MCF 10A (cell line): ENCODE measurements around the gene FGFR2. TPM values are rescaled to one million over a fixed set of nuclear protein-coding genes. Genes with fewer than 3 reads are reported as not detected.

Experiments used
- BruUV-seq: library from RNA; stranded (reverse); fragments of 400-500 nt; replicated peaks from 2 replicates; lab custom pipeline; 2021; lab: Mats Ljungman, UMichigan
- CTCF ChIA-PET: fragments of 300-600 bp; sonication (Branson Sonifier 250); formaldehyde crosslinking; extraction: SDS; loops from one replicate; lab custom pipeline; 2021; ENCODE audit warnings: antibody characterized with exemption, inconsistent platforms; lab: Yijun Ruan, JAX
- POLR2A ChIA-PET: fragments of 300-600, 350-650 bp; sonication (Branson Sonifier 250); formaldehyde crosslinking; extraction: SDS; loops from one replicate; lab custom pipeline; 2020; ENCODE audit warnings: antibody characterized with exemption, inconsistent platforms; lab: Yijun Ruan, JAX
- DNase-seq: peaks from one replicate; pipeline ENCODE4 v3.0.0-alpha.2; 2018; ENCODE audit not compliant: unreplicated experiment
- H3K27ac Mint-ChIP-seq: one replicate; pipeline ENCODE4 v1.8.0; 2022; ENCODE audit warnings: mild to moderate bottlenecking, low read depth, mixed read lengths; ENCODE audit not compliant: unreplicated experiment
- H3K27me3 Mint-ChIP-seq: one replicate; pipeline ENCODE4 v1.8.0; 2022; ENCODE audit warnings: mixed read lengths; ENCODE audit not compliant: insufficient read depth, unreplicated experiment
- H3K36me3 Mint-ChIP-seq: one replicate; pipeline ENCODE4 v1.8.0; 2022; ENCODE audit warnings: mild to moderate bottlenecking, moderate library complexity, mixed read lengths; ENCODE audit not compliant: insufficient read depth, unreplicated experiment
- H3K4me1 Mint-ChIP-seq: one replicate; pipeline ENCODE4 v1.8.0; 2022; ENCODE audit warnings: mixed read lengths; ENCODE audit not compliant: insufficient read depth, unreplicated experiment
- H3K4me3 Mint-ChIP-seq: one replicate; pipeline ENCODE4 v1.8.0; 2022; ENCODE audit warnings: mild to moderate bottlenecking, moderate library complexity, mixed read lengths; ENCODE audit not compliant: unreplicated experiment
- H3K9me3 Mint-ChIP-seq: one replicate; pipeline ENCODE4 v1.8.0; 2022; ENCODE audit warnings: mixed read lengths; ENCODE audit not compliant: unreplicated experiment
- CTCF ChIP-seq: fragments of 200-600 bp; IDR thresholded peaks from one replicate; pipeline ENCODE4 v1.8.0; 2022; ENCODE audit warnings: antibody characterized with exemption, mild to moderate bottlenecking; ENCODE audit not compliant: unreplicated experiment
- intact Hi-C: fragments of 100-400 bp; cut with micrococcal nuclease; formaldehyde crosslinking; loops from 2 replicates; pipeline ENCODE4 v1.14.1; 2022
- total RNA-seq: library from RNA; stranded (reverse); gene quantifications from 2 replicates; pipeline ENCODE4 v1.2.3, GENCODE V29; 2022

Gene FGFR2
- total RNA-seq, 1 experiment from 2014 or later = 2.7 TPM

- DNase-seq = no peak
- no peaks in the 10 kb centered on the region for H3K9me3 Mint-ChIP-seq
- TF ChIP-seq CTCF = no peak
- no peak overlapping the region for H3K27ac Mint-ChIP-seq
- no peaks in the 10 kb centered on the region for H3K27me3 Mint-ChIP-seq
- H3K36me3 Mint-ChIP-seq = no peaks in the 10 kb centered on the region
- intact Hi-C loops = no loop called here
- POLR2A ChIA-PET = no interaction called here
- CTCF ChIA-PET = no interaction called here
- no peak overlapping the region for H3K4me3 Mint-ChIP-seq
- H3K4me1 Mint-ChIP-seq = no peaks in the 10 kb centered on the region
- BruUV-seq = no TSS peak
These were observed 112.7 kb downstream of the FGFR2 start for GRCh38 chr10:121485436-121486139.

- ChIA-PET POLR2A (no interaction called here), CTCF (no interaction called here)
- intact Hi-C loops = no loop called here
- Mint-ChIP-seq H3K4me3 (no peak overlapping the region), H3K4me1 (no peaks in the 10 kb centered on the region), H3K36me3 (no peaks in the 10 kb centered on the region), H3K27me3 (no peaks in the 10 kb centered on the region), H3K9me3 (no peaks in the 10 kb centered on the region), H3K27ac (no peak overlapping the region)
- TF ChIP-seq CTCF = no peak
- no TSS peak for BruUV-seq
- DNase-seq = no peak
These were observed 113.4 kb downstream of the FGFR2 start for GRCh38 chr10:121484816-121485215.

- Mint-ChIP-seq H3K27ac (no peak overlapping the region), H3K27me3 (no peaks in the 10 kb centered on the region), H3K4me3 (no peak overlapping the region), H3K36me3 (no peaks in the 10 kb centered on the region), H3K9me3 (no peaks in the 10 kb centered on the region), H3K4me1 (no peaks in the 10 kb centered on the region)
- BruUV-seq = no TSS peak
- POLR2A ChIA-PET = no interaction called here
- CTCF ChIA-PET = no interaction called here
- TF ChIP-seq CTCF = no peak
- no peak for DNase-seq
- intact Hi-C loops = no loop called here
These were observed 113.8 kb downstream of the FGFR2 start for GRCh38 chr10:121484401-121484800.

GRCh38 chr10:121481180-121481579 is 117.1 kb downstream of the FGFR2 start:
- ChIA-PET CTCF (no interaction called here), POLR2A (interaction anchor here (0.8 kb wide), 1 partner anchor 148 kb away, joined by 3 read pairs; no protein-coding TSS in a partner anchor)
- no peaks in the 10 kb centered on the region for H3K36me3 Mint-ChIP-seq
- no TSS peak for BruUV-seq
- DNase-seq = no peak
- H3K4me3 Mint-ChIP-seq = no peak overlapping the region
- H3K27ac Mint-ChIP-seq = no peak overlapping the region
- no peaks in the 10 kb centered on the region for H3K9me3 Mint-ChIP-seq
- TF ChIP-seq CTCF = no peak
- H3K27me3 Mint-ChIP-seq = no peaks in the 10 kb centered on the region
- intact Hi-C loops = no loop called here
- H3K4me1 Mint-ChIP-seq = no peaks in the 10 kb centered on the region
